Activated naive CD8-positive, alpha-beta T cell (primary cell): ENCODE measurements around the gene NKAIN2.

Source experiments
- H3K27ac Mint-ChIP-seq: one replicate; pipeline ENCODE4 v1.8.0; 2021; ENCODE audit warnings: mixed read lengths
- H3K27me3 Mint-ChIP-seq: one replicate; pipeline ENCODE4 v1.8.0; 2021; ENCODE audit warnings: mixed read lengths
- H3K36me3 Mint-ChIP-seq: one replicate; pipeline ENCODE4 v1.8.0; 2021; ENCODE audit warnings: mixed read lengths
- H3K4me1 Mint-ChIP-seq: one replicate; pipeline ENCODE4 v1.8.0; 2021; ENCODE audit warnings: low read depth, mixed read lengths
- H3K4me3 Mint-ChIP-seq: one replicate; pipeline ENCODE4 v1.8.0; 2021; ENCODE audit warnings: mild to moderate bottlenecking, mixed read lengths
- H3K9me3 Mint-ChIP-seq: one replicate; pipeline ENCODE4 v1.8.0; 2021; ENCODE audit warnings: low read depth, mixed read lengths

NKAIN2 gene

DNA sequence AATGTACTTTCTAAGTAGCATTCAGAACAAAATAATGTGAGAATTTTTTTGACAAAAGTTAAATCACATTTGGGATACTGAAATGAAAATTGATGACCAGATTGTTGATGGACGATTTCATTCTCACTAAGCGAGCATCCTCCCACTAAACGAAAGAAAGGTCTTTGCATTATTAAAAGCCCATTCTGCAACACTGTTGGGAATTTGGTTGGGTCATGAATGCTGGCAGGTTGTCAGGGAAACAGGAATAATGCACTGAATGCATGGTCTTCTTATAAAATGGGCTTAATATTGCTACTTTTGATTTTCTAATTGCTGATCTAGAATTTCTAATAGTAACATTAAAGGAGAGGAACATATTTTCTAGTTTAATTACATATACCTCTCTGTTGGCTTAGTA is 229.8 kb downstream of the NKAIN2 start:
- Mint-ChIP-seq H3K9me3 (peaks cover 7% of the 10 kb centered on the region), H3K4me1 (no peaks in the 10 kb centered on the region), H3K36me3 (no peaks in the 10 kb centered on the region), H3K27ac (no peak overlapping the region), H3K27me3 (no peaks in the 10 kb centered on the region), H3K4me3 (no peak overlapping the region)

DNA sequence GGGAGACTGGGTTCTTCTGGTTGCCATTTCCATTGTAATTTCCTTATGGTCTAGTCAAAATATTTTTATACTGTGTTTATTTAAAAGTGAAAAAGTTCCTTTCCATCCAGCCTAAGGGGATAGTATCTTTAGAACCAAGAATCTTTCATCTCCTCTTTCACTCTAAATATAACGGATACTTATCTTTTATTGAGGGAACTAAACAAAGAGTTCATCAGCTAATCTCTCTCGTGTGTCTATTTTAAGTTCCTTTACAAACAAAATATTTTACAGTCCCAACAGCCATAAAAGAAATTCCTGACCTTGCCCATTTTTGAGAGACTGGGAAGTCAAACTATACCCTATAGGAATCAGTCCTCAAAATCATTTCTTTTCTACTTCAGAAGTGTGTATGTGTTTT is 232.7 kb downstream of the NKAIN2 start:
- H3K9me3 Mint-ChIP-seq, result peaks cover 7% of the 10 kb centered on the region
- no peaks in the 10 kb centered on the region for H3K4me1 Mint-ChIP-seq
- no peak overlapping the region for H3K4me3 Mint-ChIP-seq

DNA sequence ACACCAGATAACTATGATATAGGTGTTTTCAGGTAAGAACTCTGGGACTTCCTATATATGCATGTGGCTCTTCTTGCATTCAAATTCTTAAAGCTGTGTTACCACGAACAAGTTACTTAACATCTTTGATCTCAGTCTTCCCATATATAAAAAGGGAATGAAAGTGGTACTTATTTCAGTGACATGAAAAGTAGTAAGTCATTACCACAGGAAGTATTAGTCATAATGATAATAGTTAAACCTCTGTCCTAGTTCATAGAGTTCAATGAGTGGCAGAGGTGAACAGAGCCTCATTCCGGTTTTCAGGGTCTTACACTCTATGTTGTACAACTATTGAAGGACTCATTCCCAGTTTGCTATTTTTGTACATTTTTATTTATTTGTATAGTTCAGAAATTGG is 237.0 kb downstream of the NKAIN2 start:
- Mint-ChIP-seq H3K36me3 (no peaks in the 10 kb centered on the region), H3K27ac (no peak overlapping the region), H3K9me3 (peaks cover 7% of the 10 kb centered on the region), H3K4me3 (no peak overlapping the region), H3K27me3 (no peaks in the 10 kb centered on the region), H3K4me1 (no peaks in the 10 kb centered on the region)

More for the DNA sequence above, 232.7 kb downstream of the NKAIN2 start:
- Mint-ChIP-seq H3K27ac (no peak overlapping the region), H3K36me3 (no peaks in the 10 kb centered on the region), H3K27me3 (no peaks in the 10 kb centered on the region)

DNA sequence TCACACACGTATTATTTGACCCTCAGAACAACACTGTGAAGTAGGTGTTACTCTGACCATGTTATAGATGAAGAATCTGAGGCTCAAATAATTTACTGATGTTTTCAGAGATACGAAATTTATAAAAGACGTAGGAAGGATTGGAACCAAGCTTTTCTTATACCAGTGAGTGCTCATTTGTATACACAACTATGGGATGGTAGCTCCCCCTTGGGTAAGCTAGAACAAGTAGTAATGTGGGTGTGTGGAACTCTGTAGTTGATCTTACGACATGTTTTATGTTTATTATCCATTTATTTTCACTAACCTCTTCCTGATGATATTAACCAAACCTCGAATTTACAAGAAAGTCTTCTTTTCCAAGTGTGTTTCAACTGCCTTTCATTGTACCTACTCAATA is 248.5 kb downstream of the NKAIN2 start:
- Mint-ChIP-seq H3K4me3 (no peak overlapping the region), H3K27ac (no peak overlapping the region), H3K9me3 (no peaks in the 10 kb centered on the region), H3K36me3 (no peaks in the 10 kb centered on the region), H3K27me3 (no peaks in the 10 kb centered on the region), H3K4me1 (no peaks in the 10 kb centered on the region)

DNA sequence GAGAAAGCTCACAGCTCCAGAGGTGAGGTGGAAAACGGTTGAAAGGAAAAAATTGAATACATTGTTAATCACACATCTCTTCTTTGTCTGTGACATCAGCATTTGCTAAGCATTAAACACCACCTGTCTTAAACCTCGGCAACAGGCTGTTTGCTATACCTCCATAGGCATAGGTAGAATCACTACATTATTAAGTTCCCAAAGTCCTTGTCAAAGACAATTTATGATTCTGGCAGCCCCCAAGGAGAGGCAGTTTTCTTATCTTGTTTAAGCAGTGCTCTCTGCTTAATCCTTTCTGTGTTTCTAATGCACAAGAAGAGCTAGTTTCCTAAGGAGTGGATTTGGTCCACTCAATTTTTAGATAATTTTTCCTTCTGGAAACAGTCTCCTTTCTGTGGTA is 249.7 kb downstream of the NKAIN2 start:
- H3K27ac Mint-ChIP-seq, result no peak overlapping the region
- H3K4me1 Mint-ChIP-seq, result no peaks in the 10 kb centered on the region
- no peaks in the 10 kb centered on the region for H3K9me3 Mint-ChIP-seq
- no peaks in the 10 kb centered on the region for H3K36me3 Mint-ChIP-seq
- H3K4me3 Mint-ChIP-seq, result no peak overlapping the region
- no peaks in the 10 kb centered on the region for H3K27me3 Mint-ChIP-seq

DNA sequence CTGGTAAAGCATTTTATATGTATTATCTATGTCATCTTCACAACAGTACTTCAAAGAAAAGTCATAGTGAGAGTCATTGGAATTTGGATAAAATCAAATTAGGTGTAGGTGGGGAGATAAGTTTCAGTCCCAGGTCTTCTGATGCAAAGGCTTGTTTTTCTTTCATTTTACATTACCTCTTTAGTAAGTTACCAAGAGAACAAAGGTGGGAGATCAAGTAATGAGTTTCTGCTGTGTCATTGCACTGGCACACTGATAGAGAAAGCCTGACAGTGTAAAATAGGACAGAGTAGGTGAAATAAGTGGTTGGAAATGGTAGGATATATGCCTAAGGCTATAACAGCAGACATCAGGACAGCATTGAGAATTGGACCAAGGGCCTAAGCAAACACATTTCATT is 250.4 kb downstream of the NKAIN2 start:
- no peak overlapping the region for H3K4me3 Mint-ChIP-seq
- H3K4me1 Mint-ChIP-seq, result no peaks in the 10 kb centered on the region
- H3K27me3 Mint-ChIP-seq, result no peaks in the 10 kb centered on the region
- H3K9me3 Mint-ChIP-seq, result no peaks in the 10 kb centered on the region
- no peak overlapping the region for H3K27ac Mint-ChIP-seq
- H3K36me3 Mint-ChIP-seq, result no peaks in the 10 kb centered on the region

DNA sequence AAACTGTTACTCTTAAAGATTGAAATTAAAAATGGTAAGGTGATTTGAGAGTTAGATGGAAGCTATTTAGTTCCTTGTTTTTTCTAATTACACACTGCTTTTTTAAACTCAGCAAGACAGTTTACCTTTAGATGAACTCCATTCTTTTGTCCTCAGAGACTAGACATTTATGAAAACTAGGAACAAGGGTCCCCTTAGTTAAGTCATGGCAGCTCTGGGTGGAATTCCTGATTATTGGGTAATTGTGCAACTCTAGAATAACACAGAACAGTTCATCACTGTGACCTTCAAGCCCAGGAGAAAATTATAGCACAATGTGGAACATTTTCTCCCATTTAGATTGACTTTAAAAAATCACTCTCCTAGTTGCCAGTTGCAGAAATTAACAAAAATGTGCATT is 251.7 kb downstream of the NKAIN2 start:
- Mint-ChIP-seq H3K4me3 (no peak overlapping the region), H3K27me3 (no peaks in the 10 kb centered on the region), H3K9me3 (no peaks in the 10 kb centered on the region), H3K27ac (no peak overlapping the region), H3K4me1 (no peaks in the 10 kb centered on the region), H3K36me3 (no peaks in the 10 kb centered on the region)

DNA sequence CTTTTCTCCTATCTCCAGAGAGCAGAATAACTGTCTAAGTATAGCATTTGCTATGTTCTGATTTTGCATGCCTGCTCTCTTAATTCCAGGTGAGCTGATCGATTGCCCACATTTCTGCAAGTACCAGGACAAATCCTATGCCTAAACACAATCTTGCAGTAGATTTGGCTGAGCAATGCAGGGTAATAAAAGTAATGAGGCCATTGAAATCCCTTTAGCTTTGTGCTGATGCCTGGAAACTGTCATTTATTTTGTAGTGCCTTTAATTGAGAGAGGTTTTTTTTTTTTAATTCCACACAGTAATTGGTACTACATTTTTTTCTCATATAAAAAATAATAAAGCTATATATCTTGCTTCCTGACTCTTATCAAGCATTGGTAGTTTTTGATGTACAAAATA is 252.3 kb downstream of the NKAIN2 start:
- no peak overlapping the region for H3K27ac Mint-ChIP-seq
- H3K36me3 Mint-ChIP-seq, result no peaks in the 10 kb centered on the region
- no peaks in the 10 kb centered on the region for H3K4me1 Mint-ChIP-seq
- H3K4me3 Mint-ChIP-seq, result no peak overlapping the region
- no peaks in the 10 kb centered on the region for H3K9me3 Mint-ChIP-seq
- no peaks in the 10 kb centered on the region for H3K27me3 Mint-ChIP-seq

DNA sequence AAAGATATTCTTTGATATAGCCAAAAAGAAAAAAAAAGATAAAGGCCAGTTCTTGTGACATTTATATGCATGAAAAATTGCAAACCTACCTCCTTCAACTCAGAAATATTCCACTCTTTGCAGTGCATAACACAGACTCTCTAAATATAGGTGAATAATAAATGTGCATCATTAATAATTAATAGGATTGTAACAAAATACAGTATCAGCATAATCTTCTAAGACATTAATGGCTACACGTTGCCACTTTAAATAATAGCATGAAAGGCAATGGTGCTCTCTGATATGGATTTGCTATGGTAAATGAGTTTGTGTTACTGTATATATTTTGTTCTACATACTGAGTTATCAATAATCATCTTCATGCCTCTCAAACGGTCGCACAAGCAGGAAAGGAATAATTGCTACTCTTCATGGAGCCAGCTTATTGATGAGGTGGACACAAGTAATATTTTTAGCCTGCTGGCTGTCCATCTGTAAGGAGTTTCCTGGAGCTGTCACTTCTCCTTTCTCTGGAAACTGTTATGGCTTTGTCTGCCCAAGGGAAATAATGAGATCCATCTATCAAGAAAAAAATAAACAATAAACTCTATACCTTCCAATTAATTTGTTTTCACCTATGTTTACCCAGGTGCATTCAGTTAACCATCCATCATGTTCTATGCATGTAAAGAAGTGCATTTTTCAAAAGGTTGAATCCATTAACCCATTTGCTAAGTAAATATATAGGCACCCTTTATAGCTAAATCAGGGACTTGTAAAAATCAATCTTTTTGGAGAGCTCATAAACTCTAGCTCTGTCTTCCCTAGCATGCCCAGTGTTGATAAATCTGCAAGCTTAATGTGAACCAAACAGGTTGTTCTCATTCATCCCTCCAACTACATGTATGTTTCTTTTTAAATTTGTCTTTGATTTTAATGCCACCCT is 253.0 kb downstream of the NKAIN2 start:
- Mint-ChIP-seq H3K36me3 (no peaks in the 10 kb centered on the region), H3K27me3 (no peaks in the 10 kb centered on the region), H3K4me1 (no peaks in the 10 kb centered on the region), H3K4me3 (no peak overlapping the region), H3K9me3 (no peaks in the 10 kb centered on the region), H3K27ac (no peak overlapping the region)

DNA sequence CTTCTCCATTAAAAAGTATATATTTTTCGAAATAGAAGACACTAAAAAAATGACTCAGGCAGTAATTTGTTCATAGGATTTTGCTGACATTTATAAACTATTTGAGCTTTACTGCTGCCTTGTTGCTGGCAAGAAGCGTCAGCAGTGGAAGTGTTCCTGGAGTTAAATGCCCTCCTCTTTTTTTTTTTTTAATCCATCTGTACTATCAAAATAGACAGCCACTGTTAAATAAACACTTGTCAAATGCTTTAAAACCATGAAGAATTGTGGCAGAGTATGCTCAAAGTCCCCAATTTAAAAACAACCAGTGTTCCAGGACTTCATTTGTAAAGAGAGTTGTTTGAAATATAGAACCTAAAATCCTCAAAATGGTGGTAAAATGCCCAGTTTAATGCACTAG is 253.8 kb downstream of the NKAIN2 start:
- no peaks in the 10 kb centered on the region for H3K4me1 Mint-ChIP-seq
- H3K36me3 Mint-ChIP-seq, result no peaks in the 10 kb centered on the region
- no peaks in the 10 kb centered on the region for H3K9me3 Mint-ChIP-seq
- no peaks in the 10 kb centered on the region for H3K27me3 Mint-ChIP-seq
- H3K27ac Mint-ChIP-seq, result no peak overlapping the region
- H3K4me3 Mint-ChIP-seq, result no peak overlapping the region

DNA sequence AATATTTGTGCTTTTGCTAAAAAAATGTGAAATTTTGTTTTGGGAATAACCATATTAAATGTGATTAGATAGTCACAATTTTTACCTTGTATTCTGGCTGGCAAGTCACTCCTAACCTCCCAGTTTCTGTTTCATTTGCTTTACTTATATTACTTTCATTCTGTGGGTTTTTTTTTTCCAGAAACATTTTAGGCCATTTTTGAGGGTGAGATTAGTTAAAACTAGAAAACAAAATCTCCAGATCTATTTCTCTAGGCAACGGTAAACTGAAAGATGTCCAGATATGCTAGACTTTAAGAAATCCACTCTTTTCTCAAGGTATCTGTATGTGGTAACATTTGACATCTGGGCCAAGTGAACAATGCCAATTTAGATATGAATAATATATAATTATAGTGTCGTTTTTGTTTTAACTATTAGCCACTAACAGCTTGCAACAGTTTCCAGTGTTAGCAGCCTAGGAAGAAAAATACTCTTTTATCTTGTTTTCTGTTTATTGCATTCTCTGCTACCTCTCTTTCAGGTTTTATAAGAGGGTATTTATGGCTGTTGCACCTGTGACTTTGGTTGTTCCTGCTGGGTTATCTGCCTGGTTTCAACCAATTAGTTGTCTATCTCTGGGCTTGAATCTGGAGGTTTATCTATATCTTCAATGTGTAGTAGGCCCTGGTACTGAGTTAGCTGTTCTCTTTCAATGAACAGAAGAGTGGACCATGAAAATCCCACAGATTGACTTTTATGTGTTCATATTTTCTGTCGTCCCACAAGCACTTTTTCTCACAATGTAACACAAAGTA is 260.9 kb downstream of the NKAIN2 start:
- Mint-ChIP-seq H3K27ac (no peak overlapping the region), H3K4me1 (no peaks in the 10 kb centered on the region), H3K27me3 (no peaks in the 10 kb centered on the region), H3K9me3 (no peaks in the 10 kb centered on the region), H3K4me3 (no peak overlapping the region), H3K36me3 (no peaks in the 10 kb centered on the region)

DNA sequence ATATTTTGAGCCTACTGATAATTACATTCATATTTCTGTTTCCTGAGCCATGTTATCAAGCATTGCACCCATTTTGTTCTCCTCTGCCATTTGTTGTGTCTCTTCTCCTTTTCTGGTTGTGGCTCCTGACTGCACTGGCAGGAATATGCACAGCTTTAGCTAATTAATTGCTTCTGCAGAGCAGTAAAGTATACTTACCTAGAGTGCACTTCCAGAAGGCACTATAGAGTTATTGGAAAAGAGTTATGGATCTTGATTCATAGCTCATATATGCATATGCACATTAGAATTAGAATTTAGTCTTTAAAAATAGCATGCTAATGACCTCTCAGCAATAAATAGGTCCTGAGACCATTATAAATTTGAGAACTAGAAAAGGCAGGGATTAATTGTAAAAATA is 262.6 kb downstream of the NKAIN2 start:
- Mint-ChIP-seq H3K27me3 (no peaks in the 10 kb centered on the region), H3K4me1 (no peaks in the 10 kb centered on the region), H3K27ac (no peak overlapping the region), H3K36me3 (no peaks in the 10 kb centered on the region), H3K9me3 (peaks cover under 1% of the 10 kb centered on the region), H3K4me3 (no peak overlapping the region)

DNA sequence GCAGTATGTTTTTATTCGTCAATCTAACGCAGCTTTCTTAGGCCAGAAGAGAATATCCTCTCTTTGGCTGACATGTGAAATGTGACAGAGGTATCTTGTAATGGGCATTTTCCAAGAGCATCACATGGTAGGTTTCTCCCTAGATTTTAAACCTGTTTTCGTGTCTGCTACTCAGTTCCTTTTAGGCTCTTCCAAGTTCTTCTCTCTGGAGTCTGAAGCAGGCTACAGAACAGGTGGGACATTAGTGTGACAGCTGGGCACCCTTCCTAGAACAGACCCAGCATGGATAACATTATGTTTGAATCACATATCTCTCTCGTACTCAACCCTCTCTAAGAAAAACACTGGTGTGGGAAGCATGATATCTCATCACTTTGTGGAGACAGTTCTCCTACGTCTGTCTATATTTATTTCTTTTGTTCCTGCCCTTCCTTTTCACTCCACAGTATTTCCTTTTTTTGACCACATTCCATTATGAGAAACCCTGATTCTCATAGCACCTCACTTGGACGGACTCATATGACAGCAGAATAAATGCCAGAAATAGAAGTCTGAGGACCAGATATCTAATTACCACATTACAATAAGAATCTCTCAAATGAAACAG is 263.4 kb downstream of the NKAIN2 start:
- Mint-ChIP-seq H3K4me3 (no peak overlapping the region), H3K27me3 (no peaks in the 10 kb centered on the region), H3K9me3 (peaks cover 5% of the 10 kb centered on the region), H3K27ac (no peak overlapping the region), H3K36me3 (no peaks in the 10 kb centered on the region), H3K4me1 (no peaks in the 10 kb centered on the region)

DNA sequence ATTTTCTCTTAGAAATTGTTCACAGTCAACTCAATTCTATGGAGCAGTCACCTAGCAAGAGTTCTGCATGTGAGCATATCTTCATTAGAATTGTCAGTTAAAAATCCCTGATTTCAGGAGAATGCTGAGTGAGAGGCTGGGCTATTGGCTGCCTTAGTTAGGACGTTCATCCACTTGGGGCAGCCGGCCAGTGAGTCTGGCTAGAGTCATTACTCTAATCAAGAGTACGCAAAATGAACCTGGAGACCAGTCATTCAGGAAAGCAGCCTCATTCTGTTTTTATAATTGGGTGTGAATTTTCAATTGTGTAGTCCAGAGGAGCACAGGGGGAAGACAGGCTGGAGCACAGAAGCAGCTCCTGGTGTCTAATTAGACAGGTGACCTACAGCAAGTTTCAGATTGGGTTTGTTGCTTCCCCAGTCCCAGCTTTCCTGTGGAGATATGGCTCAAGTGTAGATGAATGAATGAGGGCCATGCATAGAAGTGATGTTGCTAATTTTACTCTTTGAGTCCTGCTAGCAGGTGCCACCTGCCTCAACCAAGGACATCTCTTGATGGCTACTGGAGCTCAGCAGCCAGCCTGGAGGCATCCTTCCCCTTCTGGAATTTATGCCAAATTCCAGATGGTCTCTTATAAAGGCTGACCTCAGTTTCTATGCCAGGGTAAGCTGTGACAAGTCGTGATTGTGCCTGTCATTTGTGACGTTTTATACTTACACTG is 265.7 kb downstream of the NKAIN2 start:
- no peak overlapping the region for H3K4me3 Mint-ChIP-seq
- H3K9me3 Mint-ChIP-seq, result peaks cover 5% of the 10 kb centered on the region
- H3K27me3 Mint-ChIP-seq, result no peaks in the 10 kb centered on the region
- H3K4me1 Mint-ChIP-seq, result no peaks in the 10 kb centered on the region
- H3K27ac Mint-ChIP-seq, result no peak overlapping the region
- no peaks in the 10 kb centered on the region for H3K36me3 Mint-ChIP-seq

DNA sequence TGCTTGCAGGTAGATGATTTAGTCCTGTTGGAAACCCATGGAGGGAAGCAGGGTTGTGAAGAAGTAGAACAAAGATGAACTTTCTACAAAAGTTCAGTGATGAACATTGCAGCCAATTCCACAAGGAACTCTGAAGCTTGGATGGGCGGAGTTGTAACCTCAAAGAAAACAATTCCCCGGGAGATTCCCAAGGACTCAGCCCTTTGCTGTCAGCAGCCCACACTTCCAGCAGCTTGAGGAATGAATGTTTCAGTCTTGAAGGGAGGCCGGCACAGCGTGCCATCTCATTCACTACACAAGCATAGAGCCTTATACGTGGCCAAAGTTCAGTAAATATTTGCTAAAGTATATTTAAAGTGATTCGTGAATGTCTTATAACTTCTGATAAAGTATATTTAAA is 269.4 kb downstream of the NKAIN2 start:
- H3K4me1 Mint-ChIP-seq, result no peaks in the 10 kb centered on the region

More for the DNA sequence above, 269.4 kb downstream of the NKAIN2 start:
- no peaks in the 10 kb centered on the region for H3K36me3 Mint-ChIP-seq
- H3K27me3 Mint-ChIP-seq, result no peaks in the 10 kb centered on the region
- peaks cover 5% of the 10 kb centered on the region for H3K9me3 Mint-ChIP-seq
- H3K4me3 Mint-ChIP-seq, result no peak overlapping the region
- H3K27ac Mint-ChIP-seq, result no peak overlapping the region
